GM21576 (cell line): Measurements from ENCODE around the gene LRCOL1.

ENCODE experiments used
- ATAC-seq: cut with Tn5 transposase; IDR thresholded peaks from one replicate; pipeline ENCODE4 v1.9.1; 2021; ENCODE audit warnings: mild to moderate bottlenecking, moderate library complexity; ENCODE audit not compliant: unreplicated experiment

The LRCOL1 gene

GRCh38 chr12:132568826-132569480, 41.4 kb downstream of the LRCOL1 start:
- no peak for ATAC-seq

- ATAC-seq = no peak
Observed at GRCh38 chr12:132568301-132568700, 42.1 kb downstream of the LRCOL1 start.

GRCh38 chr12:132566516-132567131, 43.8 kb downstream of the LRCOL1 start:
- no peak for ATAC-seq

GRCh38 chr12:132565365-132565764, 45.0 kb downstream of the LRCOL1 start:
- no peak for ATAC-seq

DNA sequence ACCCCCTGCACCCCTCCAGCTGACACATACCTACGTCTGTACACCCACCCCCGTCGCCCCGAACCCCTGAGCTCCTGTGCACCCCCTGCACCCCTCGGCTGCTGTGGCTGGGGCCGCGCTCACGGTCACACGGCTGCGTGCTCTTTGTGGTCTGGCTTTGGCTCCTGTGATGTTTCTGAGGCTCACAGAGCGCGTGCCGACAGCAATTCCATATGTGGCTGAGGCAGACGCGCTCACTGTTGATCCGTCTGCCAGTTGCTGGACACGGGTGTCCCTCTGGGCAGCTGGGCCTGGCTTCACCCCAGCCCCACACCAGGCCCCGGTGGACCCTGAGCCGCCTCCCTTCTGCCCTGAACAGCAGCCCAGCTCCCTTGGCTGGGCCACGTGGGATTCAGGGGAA, 46.5 kb downstream of the LRCOL1 start:
- no peak for ATAC-seq

DNA sequence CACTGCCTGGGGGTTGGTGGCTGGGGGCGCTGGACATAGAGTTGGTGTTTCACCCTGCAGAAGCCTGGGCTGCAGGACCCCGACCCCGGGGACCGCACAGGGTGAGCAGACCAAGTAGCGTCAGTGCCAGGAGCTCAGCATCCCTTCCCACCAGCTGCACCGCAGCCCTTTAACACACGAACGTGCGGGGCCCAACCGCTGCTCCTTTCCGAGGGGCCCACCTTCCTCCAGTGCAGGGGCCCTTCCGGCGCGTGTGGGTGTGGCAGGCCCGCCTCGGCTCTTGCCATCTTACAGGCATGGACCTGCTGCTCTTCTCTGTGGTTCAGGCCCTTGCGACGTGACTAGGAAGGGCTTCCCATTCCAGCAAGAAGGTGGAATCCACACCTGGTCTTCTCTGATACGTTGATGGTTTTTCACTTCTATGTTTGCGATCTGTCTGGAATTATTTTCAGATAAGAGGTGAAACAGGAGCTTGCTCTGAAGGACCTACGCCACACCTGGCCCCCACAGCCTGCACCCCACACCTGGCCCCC, 47.8 kb downstream of the LRCOL1 start:
- no peak for ATAC-seq

GRCh38 chr12:132561427-132562156, 48.8 kb downstream of the LRCOL1 start:
- ATAC-seq = no peak

GRCh38 chr12:132560614-132561426, 49.6 kb downstream of the LRCOL1 start:
- no peak for ATAC-seq

DNA sequence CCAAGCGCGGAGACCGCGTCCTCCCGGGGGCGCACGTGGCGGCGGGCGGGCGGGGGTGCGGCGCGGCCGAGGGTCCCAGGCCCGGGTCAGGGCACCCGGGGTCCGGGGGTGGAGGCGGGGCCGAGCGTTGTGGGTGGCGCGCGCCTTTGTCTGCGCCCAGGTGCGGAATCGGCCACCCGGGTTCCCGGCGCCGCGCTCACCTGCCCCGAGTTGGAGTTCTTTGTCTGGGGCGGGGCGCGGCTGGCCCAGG, 50.1 kb downstream of the LRCOL1 start:
- ATAC-seq = no peak

DNA sequence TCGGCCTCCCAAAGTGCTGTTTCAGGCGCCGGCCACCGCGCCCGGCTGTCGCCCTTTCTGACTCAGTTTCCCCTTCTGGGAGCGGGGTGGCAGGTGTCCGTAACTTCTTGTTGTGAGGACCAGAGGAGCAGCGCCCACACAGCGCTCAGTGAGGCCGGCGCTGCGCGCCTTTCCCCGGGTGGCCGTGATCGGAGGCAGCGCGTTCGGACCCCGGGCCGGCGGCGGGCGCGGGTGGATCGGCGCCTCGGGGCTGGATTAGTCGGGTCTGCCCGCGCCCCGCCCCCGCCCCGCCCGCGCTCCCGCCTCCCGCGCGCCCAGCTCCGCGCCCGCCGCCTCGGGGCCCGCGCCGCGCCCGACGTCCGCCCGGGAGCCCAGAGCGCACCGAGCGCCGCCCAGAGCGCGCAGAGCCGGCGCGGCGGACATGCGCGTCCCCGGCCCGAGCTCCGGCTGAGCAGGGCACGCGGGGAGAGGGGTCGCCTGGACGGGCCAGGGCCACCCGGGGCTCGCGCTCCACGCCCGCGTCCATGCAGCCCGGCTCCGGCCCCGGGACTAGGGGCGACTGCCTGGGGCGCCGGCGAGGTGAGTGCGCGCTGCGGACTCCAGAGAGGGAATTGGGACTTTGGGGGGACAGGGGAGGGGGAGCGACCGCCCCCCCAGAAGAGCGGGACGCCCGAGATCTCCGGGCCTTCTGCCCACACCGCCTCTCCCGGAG, 50.6 kb downstream of the LRCOL1 start:
- ATAC-seq = no peak

DNA sequence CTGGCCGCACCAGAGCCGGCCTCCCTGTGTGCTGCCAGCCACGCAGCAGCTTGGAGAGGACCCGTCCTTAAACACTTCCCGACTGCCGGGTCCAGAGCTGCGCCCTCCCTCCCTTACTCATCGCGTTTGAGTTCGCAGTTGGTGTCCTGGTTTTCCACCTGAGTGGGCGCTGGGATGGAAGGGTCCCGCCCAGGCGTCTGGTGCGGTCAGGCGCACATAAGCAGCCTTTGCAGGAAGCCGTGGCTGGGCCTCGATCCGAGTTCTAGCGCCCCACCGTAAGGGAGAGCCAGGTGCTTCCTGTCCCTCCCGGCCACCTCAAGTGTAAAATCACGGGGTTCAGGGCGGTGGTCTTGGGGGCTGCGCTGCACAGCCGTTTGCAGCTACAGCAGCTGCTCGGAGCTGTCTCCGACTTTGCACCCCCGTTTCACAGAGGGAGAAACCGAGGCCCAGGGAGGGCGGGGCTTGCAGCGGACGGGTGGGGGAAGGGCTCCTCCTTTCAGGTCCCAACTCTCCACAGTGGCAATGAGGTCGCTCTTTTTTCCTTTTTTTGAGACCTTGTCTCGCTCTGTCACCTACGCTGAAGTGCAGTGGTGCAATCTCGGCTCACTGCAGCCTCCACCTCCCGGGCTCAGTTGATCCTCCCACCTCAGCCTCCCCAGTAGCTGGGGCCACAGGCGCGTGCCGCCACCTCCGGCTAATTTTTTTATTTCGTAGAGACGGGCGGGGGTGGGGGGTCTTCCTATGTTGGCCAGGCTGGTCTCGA, 51.3 kb downstream of the LRCOL1 start:
- no peak for ATAC-seq

DNA sequence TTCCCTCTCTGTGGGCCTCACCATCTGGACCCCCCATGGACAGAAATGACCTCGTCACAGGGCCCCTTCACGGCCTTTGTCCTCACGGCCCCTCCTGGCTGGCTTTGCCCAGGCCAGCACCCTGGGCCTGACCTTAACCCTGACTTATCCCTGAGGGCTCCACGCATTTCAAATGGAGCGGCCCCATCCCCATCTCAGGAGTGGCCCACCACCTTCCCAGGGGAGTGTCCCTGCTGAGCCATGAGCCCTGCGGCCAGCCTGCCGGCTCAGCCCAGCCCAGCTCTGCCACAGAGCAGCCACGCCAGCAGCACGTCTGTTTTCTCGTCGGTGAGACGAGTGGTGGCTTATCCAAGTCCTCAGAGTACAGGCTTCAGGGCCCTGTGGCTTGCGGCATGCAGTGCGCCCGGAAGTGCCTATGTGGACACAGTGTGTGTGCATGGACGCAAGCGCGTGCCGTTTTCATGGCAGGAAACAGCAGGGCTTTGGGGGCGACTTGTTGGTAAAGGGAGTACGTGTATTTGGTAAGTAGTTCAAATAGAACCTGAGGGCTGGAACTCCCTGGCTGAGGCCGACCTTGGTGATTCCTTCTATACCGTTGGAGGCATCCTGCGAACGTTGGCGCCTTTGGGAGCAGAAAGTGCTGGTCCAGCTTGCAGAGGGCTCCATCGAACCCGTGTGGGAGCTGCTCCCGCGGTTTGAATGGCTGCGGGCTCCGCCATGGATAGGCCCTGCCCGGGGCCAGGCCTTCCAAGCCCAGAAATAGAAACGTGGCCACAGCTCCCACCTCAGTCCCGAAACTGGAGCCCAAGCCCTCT, 52.1 kb downstream of the LRCOL1 start:
- ATAC-seq = no peak

- no peak for ATAC-seq
Observed at GRCh38 chr12:132557291-132558015, 52.9 kb downstream of the LRCOL1 start.

DNA sequence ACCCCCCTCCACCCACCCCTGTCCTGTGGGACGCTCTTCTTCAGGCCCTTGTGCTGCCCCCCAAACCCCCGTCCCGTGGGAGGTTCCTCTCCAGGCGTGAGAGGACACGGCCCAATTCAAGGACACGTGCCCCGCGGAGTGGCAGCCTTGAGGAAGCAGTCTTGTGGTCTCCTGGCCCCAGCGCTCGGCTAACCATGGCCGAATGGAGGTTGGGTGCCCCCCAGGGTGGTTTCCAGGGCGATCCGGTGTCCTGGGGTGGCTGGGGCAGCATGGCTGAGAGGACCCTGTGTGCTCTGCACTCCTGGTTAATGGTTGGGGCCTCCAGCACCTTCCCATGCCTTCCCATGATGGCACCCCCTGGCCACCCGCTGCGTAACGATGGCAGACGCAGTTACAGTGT, 53.6 kb downstream of the LRCOL1 start:
- no peak for ATAC-seq

DNA sequence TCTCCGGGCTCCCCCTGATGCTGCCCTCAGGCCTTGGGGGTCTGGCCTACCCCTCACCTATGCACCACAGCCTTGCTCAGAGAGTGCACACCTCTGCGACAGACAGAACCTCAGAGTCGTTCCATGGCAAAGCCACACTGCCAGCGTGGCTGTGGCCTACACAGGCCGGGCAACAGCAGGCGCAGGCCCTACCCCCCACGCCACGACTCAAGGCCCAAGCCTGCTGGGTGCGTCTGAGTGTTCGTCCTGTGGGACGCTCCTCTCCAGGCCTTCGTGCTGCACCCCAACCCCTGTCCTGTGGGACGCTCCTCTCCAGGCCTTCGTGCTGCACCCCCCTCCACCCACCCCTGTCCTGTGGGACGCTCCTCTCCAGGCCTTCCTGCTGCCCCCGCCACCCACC, 54.2 kb downstream of the LRCOL1 start:
- no peak for ATAC-seq

DNA sequence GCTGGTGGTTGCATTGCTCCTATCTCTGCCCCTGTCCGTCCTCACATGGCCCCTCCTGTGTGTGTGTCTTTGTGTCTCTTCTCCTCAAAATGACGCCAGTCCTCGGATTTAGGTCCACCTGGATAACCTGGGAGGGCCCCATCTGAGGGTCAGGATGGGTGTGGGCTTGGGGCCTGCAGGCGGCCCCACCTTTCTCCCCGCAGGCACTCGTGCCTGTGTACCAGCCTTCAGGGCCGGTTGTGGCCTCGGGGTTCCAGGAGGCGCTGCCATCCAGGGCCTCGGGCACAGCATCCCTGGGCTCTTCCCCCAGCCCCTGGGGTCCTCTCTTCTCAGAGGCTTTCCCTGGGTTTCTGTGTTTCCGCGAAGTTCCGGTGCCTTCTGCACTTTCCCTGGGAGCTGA, 54.7 kb downstream of the LRCOL1 start:
- ATAC-seq = no peak

GRCh38 chr12:132554845-132555630, 55.3 kb downstream of the LRCOL1 start:
- ATAC-seq = no peak
